DMS79 treated with DMSO at 0.1 percent for 48 hours (cell line): ENCODE data around the gene SPAG8.

Experiments used
- DNase-seq: peaks from one replicate; lab custom pipeline; 2025; lab: John Stamatoyannopoulos, UW

The SPAG8 gene

GRCh38 chr9:35774907-35775635 lies 37.0 kb downstream of the SPAG8 start:
- DNase-seq: no peak

GRCh38 chr9:35771943-35772342 lies 40.1 kb downstream of the SPAG8 start:
- no peak for DNase-seq

DNA sequence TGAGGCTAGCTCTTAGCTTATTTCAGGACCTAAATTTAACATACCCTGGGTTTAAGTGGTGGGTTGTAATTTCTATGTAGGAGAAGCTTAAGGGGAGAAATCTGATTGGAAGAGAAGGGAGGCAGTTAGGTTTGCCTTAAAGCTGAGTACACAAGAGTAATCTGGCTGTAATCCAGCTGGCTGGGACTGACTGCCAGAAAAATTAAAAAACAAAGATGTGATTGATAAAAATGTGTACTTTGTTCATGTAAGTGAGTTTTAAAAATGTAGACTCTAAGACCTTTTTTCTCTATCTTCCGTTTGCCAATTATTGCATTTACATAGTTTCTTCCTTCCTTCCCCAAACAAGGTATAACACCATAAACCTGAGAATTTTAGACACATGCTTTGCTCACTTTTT lies 40.5 kb downstream of the SPAG8 start:
- DNase-seq: peak; percentile 77

DNA sequence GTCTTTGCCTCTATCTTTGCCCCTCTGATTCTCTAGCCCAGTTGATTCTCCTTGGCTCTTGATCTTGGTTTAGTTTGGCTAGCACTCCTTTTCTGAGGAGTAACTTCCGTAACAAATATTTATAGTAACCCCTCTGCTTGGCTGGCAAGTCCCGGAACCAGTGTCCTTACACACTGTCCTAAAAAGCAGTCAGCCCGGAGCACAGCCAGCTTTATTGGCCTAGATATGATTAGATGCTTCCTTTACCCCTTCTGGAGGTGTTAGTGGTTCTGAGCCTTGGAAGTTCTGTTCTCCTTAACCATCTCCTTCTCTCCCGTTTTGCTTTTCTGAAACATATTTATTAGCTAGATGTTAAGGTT lies 41.0 kb downstream of the SPAG8 start:
- no peak for DNase-seq

- no peak for DNase-seq
Measured at GRCh38 chr9:35769763-35770162, 42.3 kb downstream of the SPAG8 start.

- DNase-seq: no peak
Measured at GRCh38 chr9:35767458-35767857, 44.6 kb downstream of the SPAG8 start.

DNA sequence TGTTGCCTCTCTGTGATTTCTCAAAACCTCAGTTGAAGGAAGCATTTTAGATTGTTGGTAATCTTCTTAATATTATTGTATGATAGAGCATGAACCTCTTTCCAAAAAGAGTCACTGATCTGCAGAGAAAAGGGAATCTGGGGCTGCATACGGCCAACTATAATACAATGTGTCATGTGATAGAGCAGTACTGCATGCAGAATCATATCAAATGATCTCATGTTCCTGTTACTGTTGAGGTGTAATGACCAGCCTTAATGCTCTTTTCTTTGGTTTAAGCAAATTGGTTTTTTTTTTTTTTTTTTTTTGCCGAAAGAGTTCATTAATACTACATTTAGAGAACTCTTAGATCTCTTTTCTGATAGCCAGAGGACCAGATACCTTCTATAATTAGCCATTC lies 45.1 kb downstream of the SPAG8 start:
- DNase-seq: no peak

DNA sequence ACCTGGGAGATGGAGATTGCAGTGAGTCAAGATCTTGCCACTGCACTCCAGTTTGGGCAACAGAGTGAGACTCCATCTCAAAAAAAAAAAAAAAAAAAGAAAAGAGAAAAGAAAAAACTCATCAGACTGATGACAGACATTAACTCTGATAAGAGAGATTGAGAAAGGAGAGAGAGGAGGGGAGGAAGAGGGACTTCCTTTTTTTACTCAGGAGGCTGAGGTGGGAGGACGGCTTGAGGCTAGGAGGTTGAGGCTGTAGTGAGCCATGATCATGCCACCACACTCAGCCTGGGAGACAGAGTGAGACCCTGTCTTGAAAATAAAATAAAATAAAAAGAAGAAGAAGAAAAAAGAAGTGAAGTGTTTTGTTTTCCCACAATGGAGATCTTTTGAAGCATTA lies 48.3 kb downstream of the SPAG8 start:
- no peak for DNase-seq

DNA sequence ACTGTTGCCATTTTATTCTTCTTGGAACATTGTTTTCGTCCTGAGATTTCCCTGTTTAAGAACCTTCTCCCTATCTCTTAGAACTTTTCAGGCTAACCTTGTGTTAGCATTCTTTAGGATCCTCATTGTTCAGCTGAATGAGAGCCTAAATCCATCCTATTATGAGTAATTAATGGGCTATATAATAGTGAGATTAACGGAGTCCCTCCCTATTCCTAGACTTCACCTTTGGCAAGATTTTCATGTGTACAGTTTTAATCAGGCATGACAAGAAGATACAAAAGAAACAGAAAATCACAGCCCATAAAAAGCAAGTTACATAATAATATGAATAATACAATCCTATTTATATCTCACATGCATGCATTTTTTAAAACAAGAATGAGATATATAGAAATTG lies 48.9 kb downstream of the SPAG8 start:
- DNase-seq: no peak

DNA sequence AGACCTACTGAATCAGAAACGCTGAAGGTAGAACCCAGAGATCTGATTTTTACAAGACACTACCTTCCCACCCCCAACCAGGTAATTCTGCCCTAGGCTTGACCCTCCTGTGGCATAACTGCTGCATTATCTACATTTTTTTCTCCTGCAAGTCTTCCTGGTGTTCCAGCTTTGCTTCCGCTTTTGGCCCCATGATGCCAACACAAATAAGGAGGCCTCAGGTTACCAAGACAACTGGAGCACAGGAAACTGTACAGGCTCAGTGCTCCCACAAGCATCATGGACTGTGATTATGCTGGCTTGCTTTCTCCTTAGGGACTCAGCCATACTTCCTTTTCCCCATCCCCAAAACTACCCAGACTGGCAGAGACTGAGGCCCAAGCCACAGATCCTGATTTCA lies 51.4 kb downstream of the SPAG8 start:
- no peak for DNase-seq

- DNase-seq: no peak
Measured at GRCh38 chr9:35759795-35760194, 52.3 kb downstream of the SPAG8 start.
